ENCODE measurements around the gene EME1. TPM values are rescaled to one million over a fixed set of nuclear protein-coding genes. Genes with fewer than 3 reads are reported as not detected.

The EME1 gene
- total RNA-seq, 2 donors from 2014 or later = 0.23 to 13.6 TPM

- peaks cover 6% of the 10 kb centered on the region for H3K4me1 ChIP-seq (replicated peaks)
- peaks cover 0 to under 1% of the 10 kb centered on the region in 2 donors for H3K36me3 ChIP-seq
- H3K27me3 ChIP-seq (replicated peaks; ENCODE audit: insufficient read depth) = no peaks in the 10 kb centered on the region
- no peaks in the 10 kb centered on the region for H3K9me3 ChIP-seq
- intact Hi-C loops (cut with DNase I) = no loop called here
- H3K4me3 ChIP-seq = no peak overlapping the region
- TF ChIP-seq POLR2AphosphoS5 (IDR thresholded peaks at IDR 0.05) = no peak
- TF ChIP-seq CTCF (IDR thresholded peaks at IDR 0.05) = no peak
- no peak for TF ChIP-seq POLR2A (IDR thresholded peaks at IDR 0.05)
- 55% methylated on average over 7 of the region's 7 CpGs for WGBS
- DNase-seq (ENCODE audit: low spot score) = no peak
- H3K27ac ChIP-seq = no peak overlapping the region
Measured at GRCh38 chr17:50348522-50349242, 24.3 kb upstream of the EME1 start.

GRCh38 chr17:50349243-50349600, 23.8 kb upstream of the EME1 start:
- H3K9me3 ChIP-seq = no peaks in the 10 kb centered on the region
- no peaks in the 10 kb centered on the region for H3K27me3 ChIP-seq (replicated peaks; ENCODE audit: insufficient read depth)
- no peak for TF ChIP-seq POLR2AphosphoS5 (IDR thresholded peaks at IDR 0.05)
- no peak for TF ChIP-seq POLR2A (IDR thresholded peaks at IDR 0.05)
- no peak for TF ChIP-seq CTCF (IDR thresholded peaks at IDR 0.05)
- WGBS = 91% methylated on average over 5 of the region's 5 CpGs
- peaks cover 0 to 3% of the 10 kb centered on the region in 2 donors for H3K36me3 ChIP-seq
- DNase-seq (ENCODE audit: low spot score) = no peak
- H3K27ac ChIP-seq = no peak overlapping the region
- peaks cover 6% of the 10 kb centered on the region for H3K4me1 ChIP-seq (replicated peaks)
- intact Hi-C loops (cut with DNase I) = no loop called here
- no peak overlapping the region for H3K4me3 ChIP-seq

- H3K27ac ChIP-seq = no peak overlapping the region
- intact Hi-C loops (cut with DNase I) = no loop called here
- no peak overlapping the region for H3K4me3 ChIP-seq
- H3K9me3 ChIP-seq = no peaks in the 10 kb centered on the region
- TF ChIP-seq POLR2AphosphoS5 (IDR thresholded peaks at IDR 0.05) (no peak), CTCF (IDR thresholded peaks at IDR 0.05) (no peak), POLR2A (IDR thresholded peaks at IDR 0.05) (no peak)
- no peaks in the 10 kb centered on the region for H3K27me3 ChIP-seq (replicated peaks; ENCODE audit: insufficient read depth)
- peaks cover 4% of the 10 kb centered on the region in 2 donors for H3K36me3 ChIP-seq
- H3K4me1 ChIP-seq (replicated peaks) = peaks cover 6% of the 10 kb centered on the region
- no peak for DNase-seq (ENCODE audit: low spot score)
- WGBS = 89% methylated on average over 2 of the region's 2 CpGs
Measured at GRCh38 chr17:50350733-50351132, 22.3 kb upstream of the EME1 start.

GRCh38 chr17:50352072-50352692, 20.8 kb upstream of the EME1 start:
- intact Hi-C loops (cut with DNase I) = no loop called here
- TF ChIP-seq POLR2A (IDR thresholded peaks at IDR 0.05) (no peak), CTCF (IDR thresholded peaks at IDR 0.05) (no peak), POLR2AphosphoS5 (IDR thresholded peaks at IDR 0.05) (no peak)
- H3K4me1 ChIP-seq (replicated peaks) = peaks cover 4% of the 10 kb centered on the region
- no peaks in the 10 kb centered on the region for H3K27me3 ChIP-seq (replicated peaks; ENCODE audit: insufficient read depth)
- peaks cover 14% of the 10 kb centered on the region in 2 donors for H3K36me3 ChIP-seq
- H3K27ac ChIP-seq = no peak overlapping the region
- no peaks in the 10 kb centered on the region for H3K9me3 ChIP-seq
- no peak for DNase-seq (ENCODE audit: low spot score)
- 65% methylated on average over 6 of the region's 6 CpGs for WGBS
- H3K4me3 ChIP-seq = no peak overlapping the region

All from prostate gland (tissue), 2 donors.